ENCODE measurements around the gene HIVEP2.

HIVEP2 gene

DNA sequence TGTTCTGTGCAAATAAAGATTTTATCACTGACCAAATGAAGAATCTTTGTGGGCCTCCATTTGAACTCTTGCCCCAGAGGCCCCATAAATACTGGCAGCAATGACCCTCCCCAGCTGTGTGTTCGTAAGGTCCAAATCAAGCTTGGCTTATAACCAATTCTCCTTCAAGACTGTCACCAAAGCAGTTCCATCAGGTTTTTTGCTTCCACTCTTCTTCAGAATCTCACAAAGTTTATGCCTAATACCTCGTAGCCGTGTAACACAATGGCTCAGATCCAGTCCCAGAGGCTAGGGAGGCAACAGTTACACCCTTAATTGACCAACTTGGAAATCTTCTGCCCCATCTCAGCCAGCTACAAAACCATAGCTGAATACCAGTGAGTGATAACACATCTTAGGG lies 120.5 kb downstream of the HIVEP2 start:
- no peak for DNase-seq (ENCODE audit: extremely low read depth, low read depth)
- TF ChIP-seq CTCF (IDR thresholded peaks at IDR 0.05; ENCODE audit: low read depth, low read length, missing control alignments) = no peak
- no peak overlapping the region for H3K4me3 ChIP-seq (replicated peaks; ENCODE audit: low read depth, low read length)

GRCh38 chr6:142823256-142823902 lies 121.6 kb downstream of the HIVEP2 start:
- no peak for DNase-seq (ENCODE audit: extremely low read depth, low read depth)
- no peak for TF ChIP-seq CTCF (IDR thresholded peaks at IDR 0.05; ENCODE audit: low read depth, low read length, missing control alignments)
- no peak overlapping the region for H3K4me3 ChIP-seq (replicated peaks; ENCODE audit: low read depth, low read length)

- no peak overlapping the region for H3K4me3 ChIP-seq (replicated peaks; ENCODE audit: low read depth, low read length)
- peak; percentile 44 for TF ChIP-seq CTCF (IDR thresholded peaks at IDR 0.05; ENCODE audit: low read depth, low read length, missing control alignments)
- no peak for DNase-seq (ENCODE audit: extremely low read depth, low read depth)
Observed at GRCh38 chr6:142822842-142823241, 122.1 kb downstream of the HIVEP2 start.

DNA sequence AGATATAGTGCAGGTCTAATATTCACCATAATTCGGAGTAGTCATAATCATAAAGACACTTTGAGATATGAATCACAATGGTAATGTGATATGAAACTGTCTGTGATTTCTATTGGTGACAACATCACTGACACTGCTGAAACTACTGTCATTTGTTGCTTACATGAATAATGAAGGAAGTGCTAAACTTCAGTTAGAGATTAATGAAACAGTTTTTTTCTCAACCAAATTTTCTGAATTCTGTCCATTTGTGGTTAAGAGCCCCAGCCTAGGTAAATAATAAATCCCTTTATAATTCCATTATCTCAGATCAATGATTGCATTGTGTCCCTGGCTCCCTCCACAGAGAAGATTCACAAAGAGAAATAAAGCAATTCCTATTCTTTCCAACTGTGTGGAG lies 122.6 kb downstream of the HIVEP2 start:
- no peak overlapping the region for H3K4me3 ChIP-seq (replicated peaks; ENCODE audit: low read depth, low read length)
- no peak for TF ChIP-seq CTCF (IDR thresholded peaks at IDR 0.05; ENCODE audit: low read depth, low read length, missing control alignments)
- DNase-seq (ENCODE audit: extremely low read depth, low read depth) = no peak

- DNase-seq (ENCODE audit: extremely low read depth, low read depth) = no peak
- H3K4me3 ChIP-seq (replicated peaks; ENCODE audit: low read depth, low read length) = no peak overlapping the region
- no peak for TF ChIP-seq CTCF (IDR thresholded peaks at IDR 0.05; ENCODE audit: low read depth, low read length, missing control alignments)
Observed at GRCh38 chr6:142821860-142822259, 123.1 kb downstream of the HIVEP2 start.

GRCh38 chr6:142821164-142821716 lies 123.7 kb downstream of the HIVEP2 start:
- no peak for TF ChIP-seq CTCF (IDR thresholded peaks at IDR 0.05; ENCODE audit: low read depth, low read length, missing control alignments)
- no peak overlapping the region for H3K4me3 ChIP-seq (replicated peaks; ENCODE audit: low read depth, low read length)
- no peak for DNase-seq (ENCODE audit: extremely low read depth, low read depth)

Measured in HFF-Myc (cell line).